GM21447 (cell line): ENCODE results near the gene PCDHB6.
"Not testable (repeated sequence)": the region's sequence is repeated elsewhere in the genome, so short reads cannot be mapped to it uniquely, and the experiment has no call there.

Experiments used
- ATAC-seq: cut with Tn5 transposase; IDR thresholded peaks from one replicate; pipeline ENCODE4 v1.9.1; 2021; ENCODE audit not compliant: unreplicated experiment

PCDHB6 gene

GRCh38 chr5:141149812-141150211 is at the start of gene PCDHB6:
Gene PCDHB6, plus strand, starts transcription at chr5:141150057. Its CDS starts 201 bp downstream, at chr5:141150258.
- ATAC-seq, result no peak

DNA sequence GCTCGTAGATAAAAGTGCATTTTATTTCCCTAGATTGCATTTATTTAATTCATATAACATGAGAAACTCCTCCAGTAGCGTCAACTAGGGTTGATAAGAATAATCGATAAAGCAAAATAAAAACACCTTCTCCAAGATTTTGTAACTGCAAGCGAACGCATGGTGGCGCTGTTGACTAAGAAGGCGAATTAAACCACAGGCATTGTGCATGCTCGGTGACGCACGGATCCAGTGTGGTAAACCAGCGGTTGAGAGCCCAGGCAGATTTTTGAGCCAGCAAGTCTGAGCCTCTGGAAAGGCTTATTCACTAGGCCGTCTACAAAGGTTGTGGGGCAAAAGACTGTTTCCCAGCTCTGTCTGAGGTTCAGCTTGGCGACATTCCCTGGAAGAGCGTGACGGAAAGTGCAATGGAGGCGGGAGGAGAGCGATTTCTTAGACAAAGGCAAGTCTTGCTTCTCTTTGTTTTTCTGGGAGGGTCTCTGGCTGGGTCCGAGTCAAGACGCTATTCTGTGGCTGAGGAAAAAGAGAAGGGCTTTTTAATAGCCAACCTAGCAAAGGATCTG is 49.5 kb upstream of the PCDHB6 start, which contains the start of gene PCDHB3:
Gene PCDHB3, plus strand, starts transcription at position 231 of the 563 bp plus-strand sequence. Its CDS starts 177 bp downstream, at position 408.
- no peak for ATAC-seq

GRCh38 chr5:141101059-141101458 is 48.8 kb upstream of the PCDHB6 start:
- no peak for ATAC-seq

- not testable (repeated sequence) for ATAC-seq
Measured at GRCh38 chr5:141102070-141102469, 47.8 kb upstream of the PCDHB6 start.

GRCh38 chr5:141102471-141102870 is 47.4 kb upstream of the PCDHB6 start:
- ATAC-seq, result not testable (repeated sequence)

DNA sequence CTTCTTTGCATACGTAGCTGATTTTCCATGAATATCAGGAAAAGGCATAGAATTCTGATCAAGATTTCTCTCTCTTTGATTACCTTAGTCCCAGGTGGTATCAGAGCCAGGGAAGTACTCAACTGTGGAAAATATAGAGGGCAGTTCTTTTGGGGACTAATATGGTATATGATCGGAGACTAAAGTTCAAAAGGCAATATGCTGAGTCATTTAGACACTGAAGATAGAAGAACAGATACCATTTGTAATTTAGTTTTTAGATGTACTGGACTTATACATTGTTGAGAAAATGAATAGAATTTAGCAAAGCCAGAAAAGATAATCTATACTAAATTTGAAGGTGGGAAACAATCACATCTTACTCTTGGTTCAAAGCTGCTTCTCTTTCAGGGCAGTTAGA is 44.5 kb upstream of the PCDHB6 start:
- no peak for ATAC-seq

- ATAC-seq, result no peak
Measured at GRCh38 chr5:141119250-141119649, 30.6 kb upstream of the PCDHB6 start.

DNA sequence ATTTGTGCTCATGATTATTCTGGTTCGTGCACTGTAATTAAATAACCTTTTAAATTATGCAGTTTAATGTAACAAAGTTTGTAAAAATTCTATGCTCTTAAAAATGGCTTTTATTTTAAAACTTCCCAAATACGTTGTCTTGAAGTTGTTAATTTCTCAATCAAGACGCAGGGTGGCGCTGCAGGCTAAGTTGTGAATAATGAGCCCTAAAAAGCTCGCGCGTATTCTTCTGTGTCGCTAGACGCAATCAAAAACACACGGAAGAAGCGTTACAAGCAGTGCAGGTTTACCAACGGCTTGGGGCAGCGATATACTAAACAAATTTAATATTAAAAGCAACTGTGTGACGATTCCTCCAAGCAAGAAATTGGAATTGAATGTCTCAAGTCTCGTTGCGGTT is 28.3 kb upstream of the PCDHB6 start, which contains the start of gene PCDHB4:
Gene PCDHB4, plus strand, starts transcription at position 256 of the 400 bp plus-strand sequence. CDS start 181 bp downstream, outside the sequence.
- no peak for ATAC-seq

- ATAC-seq, result no peak
Measured at GRCh38 chr5:141121985-141122384, 27.9 kb upstream of the PCDHB6 start.

DNA sequence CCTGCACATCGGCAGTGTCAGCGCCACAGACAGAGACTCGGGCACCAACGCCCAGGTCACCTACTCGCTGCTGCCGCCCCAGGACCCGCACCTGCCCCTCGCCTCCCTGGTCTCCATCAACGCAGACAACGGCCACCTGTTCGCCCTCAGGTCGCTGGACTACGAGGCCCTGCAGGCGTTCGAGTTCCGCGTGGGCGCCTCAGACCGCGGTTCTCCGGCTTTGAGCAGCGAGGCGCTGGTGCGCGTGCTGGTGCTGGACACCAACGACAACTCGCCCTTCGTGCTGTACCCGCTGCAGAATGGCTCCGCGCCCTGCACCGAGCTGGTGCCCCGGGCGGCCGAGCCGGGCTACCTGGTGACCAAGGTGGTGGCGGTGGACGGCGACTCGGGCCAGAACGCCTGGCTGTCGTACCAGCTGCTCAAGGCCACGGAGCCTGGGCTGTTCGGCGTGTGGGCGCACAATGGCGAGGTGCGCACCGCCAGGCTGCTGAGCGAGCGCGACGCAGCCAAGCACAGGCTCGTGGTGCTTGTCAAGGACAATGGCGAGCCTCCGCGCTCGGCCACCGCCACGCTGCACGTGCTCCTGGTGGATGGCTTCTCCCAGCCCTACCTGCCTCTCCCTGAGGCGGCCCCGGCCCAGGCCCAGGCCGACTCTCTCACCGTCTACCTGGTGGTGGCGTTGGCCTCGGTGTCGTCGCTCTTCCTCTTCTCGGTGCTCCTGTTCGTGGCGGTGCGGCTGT is 26.3 kb upstream of the PCDHB6 start:
- not testable (repeated sequence) for ATAC-seq

- ATAC-seq, result no peak
Measured at GRCh38 chr5:141127305-141127704, 22.6 kb upstream of the PCDHB6 start.

GRCh38 chr5:141135030-141135717 is 14.7 kb upstream of the PCDHB6 start, which contains the start of gene PCDHB5:
Gene PCDHB5, plus strand, starts transcription at chr5:141135206. Its CDS starts 229 bp downstream, at chr5:141135435.
- ATAC-seq, result no peak

DNA sequence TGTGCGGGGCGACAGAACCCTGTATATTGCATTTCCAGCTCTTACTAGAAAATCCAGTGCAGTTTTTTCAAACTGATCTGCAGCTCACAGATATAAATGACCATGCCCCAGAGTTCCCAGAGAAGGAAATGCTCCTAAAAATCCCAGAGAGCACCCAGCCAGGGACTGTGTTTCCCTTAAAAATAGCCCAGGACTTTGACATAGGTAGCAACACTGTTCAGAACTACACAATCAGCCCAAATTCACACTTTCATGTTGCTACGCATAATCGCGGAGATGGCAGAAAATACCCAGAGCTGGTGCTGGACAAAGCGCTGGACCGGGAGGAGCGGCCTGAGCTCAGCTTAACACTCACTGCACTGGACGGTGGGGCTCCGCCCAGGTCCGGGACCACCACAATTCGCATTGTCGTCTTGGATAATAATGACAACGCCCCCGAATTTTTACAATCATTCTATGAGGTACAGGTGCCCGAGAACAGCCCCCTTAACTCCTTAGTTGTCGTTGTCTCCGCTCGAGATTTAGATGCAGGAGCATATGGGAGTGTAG is 14.1 kb upstream of the PCDHB6 start:
- ATAC-seq, result no peak

GRCh38 chr5:141137346-141137745 is 12.5 kb upstream of the PCDHB6 start:
- ATAC-seq, result not testable (repeated sequence)

DNA sequence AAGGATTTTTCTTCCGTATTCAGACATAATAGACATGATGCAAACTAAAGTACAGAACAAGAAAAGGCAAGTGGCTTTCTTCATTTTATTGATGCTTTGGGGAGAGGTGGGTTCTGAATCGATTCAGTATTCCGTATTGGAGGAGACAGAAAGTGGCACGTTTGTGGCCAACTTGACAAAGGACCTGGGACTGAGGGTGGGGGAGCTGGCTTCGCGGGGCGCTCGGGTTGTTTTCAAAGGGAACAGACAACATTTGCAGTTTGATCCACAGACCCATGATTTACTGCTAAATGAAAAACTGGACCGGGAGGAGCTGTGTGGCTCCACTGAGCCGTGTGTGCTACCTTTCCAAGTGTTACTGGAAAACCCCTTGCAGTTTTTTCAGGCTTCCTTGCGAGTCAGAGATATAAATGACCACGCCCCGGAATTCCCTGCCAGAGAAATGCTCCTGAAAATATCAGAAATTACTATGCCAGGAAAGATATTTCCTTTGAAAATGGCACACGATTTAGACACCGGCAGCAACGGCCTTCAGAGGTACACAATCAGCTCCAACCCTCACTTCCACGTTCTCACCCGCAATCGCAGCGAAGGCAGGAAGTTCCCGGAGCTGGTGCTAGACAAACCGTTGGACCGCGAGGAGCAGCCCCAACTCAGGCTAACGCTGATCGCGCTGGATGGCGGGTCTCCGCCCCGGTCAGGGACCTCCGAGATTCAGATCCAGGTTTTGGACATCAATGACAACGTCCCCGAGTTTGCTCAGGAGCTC is 551 bp downstream of the PCDHB6 start:
- ATAC-seq, result no peak

- ATAC-seq, result no peak
Measured at GRCh38 chr5:141150993-141151325, 1.1 kb downstream of the PCDHB6 start.

GRCh38 chr5:141151632-141152031 is 1.8 kb downstream of the PCDHB6 start:
- not testable (repeated sequence) for ATAC-seq

GRCh38 chr5:141152096-141152495 is 2.2 kb downstream of the PCDHB6 start:
- ATAC-seq, result not testable (repeated sequence)

DNA sequence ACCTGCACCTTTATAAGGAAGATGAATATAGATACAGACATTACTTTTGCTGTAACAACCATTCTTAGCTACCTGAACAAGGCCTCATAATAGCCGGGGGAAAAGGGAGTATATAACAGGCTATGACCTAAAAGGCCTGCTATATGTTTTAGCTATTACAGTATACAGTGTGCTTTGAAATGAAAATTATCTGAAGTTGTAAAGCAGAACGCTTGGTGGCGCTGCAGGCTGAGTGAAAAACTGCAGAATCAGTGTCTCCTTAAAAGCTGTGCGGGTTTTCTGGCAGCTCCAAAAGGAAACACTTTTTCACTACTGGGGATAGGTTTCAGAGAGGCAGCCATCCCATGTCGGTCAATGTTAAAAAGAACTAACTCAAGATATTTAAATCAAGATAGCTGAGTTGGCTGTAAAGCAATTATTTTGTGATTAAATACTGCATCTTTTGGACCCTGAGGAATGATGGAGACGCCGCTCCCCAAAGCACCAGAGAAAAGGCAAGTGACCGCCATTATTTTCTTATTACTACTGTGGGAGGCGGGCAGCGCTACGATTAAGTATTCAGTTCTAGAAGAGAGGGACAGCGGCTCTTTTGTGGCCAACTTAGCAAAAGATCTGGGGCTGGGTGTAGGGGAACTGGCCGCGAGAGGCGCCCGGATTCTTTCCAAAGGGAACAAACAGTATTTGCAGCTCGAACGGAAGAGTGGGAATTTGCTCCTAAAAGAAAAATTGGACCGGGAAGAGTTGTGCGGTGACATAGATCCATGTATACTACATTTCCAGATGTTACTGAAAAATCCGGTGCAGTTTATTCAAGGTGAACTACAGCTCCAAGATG is 5.9 kb downstream of the PCDHB6 start:
- no peak for ATAC-seq

- ATAC-seq, result not testable (repeated sequence)
Measured at GRCh38 chr5:141157356-141157755, 7.5 kb downstream of the PCDHB6 start.
